Stomach (tissue), 4 donors: ENCODE measurements around the gene ITPR2.

Experiments
- CTCF ChIP-seq, 7 experiments: fragments of 450-650 bp in 4 of 7; fragments of 200-600 bp in 3 of 7; sonication (generic) in 3 of 7; IDR thresholded peaks; one replicate each; pipeline ENCODE4 v1.5.1; 2016 to 2019; ENCODE audit warnings: antibody characterized with exemption in 7 of 7, control low read depth in 2 of 7, mild to moderate bottlenecking in 1 of 7
- EP300 ChIP-seq: sonication (generic); formaldehyde crosslinking; IDR thresholded peaks from one replicate; pipeline ENCODE4 v1.6.1; 2017; ENCODE audit warnings: antibody characterized with exemption

- TF ChIP-seq CTCF (IDR thresholded peaks at IDR 0.05) (no peak), EP300 (no peak)
Observed at GRCh38 chr12:26335651-26336050, 497.3 kb downstream of the ITPR2 start.
